Panc1 (cell line): Measurements from ENCODE around the gene CLSTN3.

Experiments used
- CTCF ChIP-seq: fragments of 450-650 bp; IDR thresholded peaks from 2 replicates; pipeline ENCODE4 v1.5.1; 2017; ENCODE audit warnings: mild to moderate bottlenecking
- POLR2AphosphoS5 ChIP-seq: IDR thresholded peaks from 2 replicates; pipeline ENCODE4 v1.6.1; 2012; ENCODE audit warnings: mild to moderate bottlenecking, low read depth, low read length, moderate library complexity

- TF ChIP-seq CTCF (no peak), POLR2AphosphoS5 (no peak)
Measured at GRCh38 chr12:7206691-7207090, 76.5 kb downstream of the CLSTN3 start.
